Kidney epithelial cell (primary cell): ENCODE data around the gene CTU1. TPM values are rescaled to one million over a fixed set of nuclear protein-coding genes. Genes with fewer than 3 reads are reported as not detected.

ENCODE experiments used
- DNase-seq: peaks from one replicate; pipeline ENCODE4 v3.0.0-alpha.2; 2010; ENCODE audit warnings: low read depth
- H3K27me3 ChIP-seq: 2 replicates; pipeline ENCODE4 v1.6.0; 2011; ENCODE audit warnings: low read length; ENCODE audit not compliant: control insufficient read depth, insufficient read depth
- H3K36me3 ChIP-seq: 2 replicates; pipeline ENCODE4 v1.5.1; 2011; ENCODE audit warnings: low read length; ENCODE audit not compliant: control insufficient read depth, insufficient read depth
- H3K4me3 ChIP-seq: 2 replicates; pipeline ENCODE4 v1.5.1; 2011; ENCODE audit warnings: low read depth, mild to moderate bottlenecking, control low read depth, low read length
- total RNA-seq: library from RNA; depleted of rRNA; stranded (reverse); fragments of >200 nt; gene quantifications from 2 replicates; pipeline ENCODE4 v1.2.3, GENCODE V29; 2015
- TF ChIP-seq, protein P1 (sequence below): IDR thresholded peaks from 2 replicates; pipeline ENCODE4 v1.5.1; 2011; ENCODE audit warnings: mild to moderate bottlenecking, moderate library complexity, low read length, control low read depth, inconsistent platforms; ENCODE audit not compliant: insufficient read depth, poor library complexity, severe bottlenecking

Gene CTU1
- total RNA-seq, result 19.1 and 23.6 TPM in 2 replicates

DNA sequence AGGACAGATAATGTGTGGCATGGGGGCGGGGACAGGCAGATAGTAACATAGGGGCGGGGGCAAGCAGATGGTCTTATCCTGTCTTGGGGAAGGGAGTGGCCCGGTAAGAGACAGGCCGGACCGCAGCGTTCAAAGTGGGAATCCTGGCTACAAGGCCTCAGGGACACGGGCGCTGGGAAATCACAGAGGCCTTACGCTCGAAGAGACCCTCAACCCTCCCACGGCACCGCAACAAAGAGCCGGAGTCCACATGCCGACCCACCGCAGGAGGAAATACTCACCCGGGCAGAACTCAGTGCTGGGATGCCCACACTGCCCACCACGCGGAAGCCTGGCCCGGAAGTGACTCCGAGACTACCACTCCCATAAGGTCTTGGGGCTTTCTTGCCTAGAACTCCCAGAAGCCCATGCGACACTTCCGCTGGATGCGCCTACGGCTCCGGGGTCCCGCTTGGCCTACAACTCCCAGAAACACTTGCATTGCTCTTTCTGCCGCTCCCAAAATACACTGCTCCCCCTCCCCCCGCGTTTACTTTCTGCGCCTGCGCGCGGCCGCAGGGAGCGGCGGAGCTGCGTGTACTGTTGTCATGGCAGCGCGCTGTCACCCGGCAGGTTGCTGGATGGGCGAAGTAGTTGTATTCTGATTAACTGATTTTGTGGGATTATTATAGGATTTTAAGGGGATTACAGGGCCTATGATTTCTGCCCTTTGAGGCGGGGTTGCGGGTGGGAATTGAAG, at the start of gene CTU1:
Gene CTU1 (minus strand): TSS at position 344 of the 739 bp plus-strand sequence. CDS start 3,840 bp downstream, outside the sequence.
- TF ChIP-seq, protein P1, sequence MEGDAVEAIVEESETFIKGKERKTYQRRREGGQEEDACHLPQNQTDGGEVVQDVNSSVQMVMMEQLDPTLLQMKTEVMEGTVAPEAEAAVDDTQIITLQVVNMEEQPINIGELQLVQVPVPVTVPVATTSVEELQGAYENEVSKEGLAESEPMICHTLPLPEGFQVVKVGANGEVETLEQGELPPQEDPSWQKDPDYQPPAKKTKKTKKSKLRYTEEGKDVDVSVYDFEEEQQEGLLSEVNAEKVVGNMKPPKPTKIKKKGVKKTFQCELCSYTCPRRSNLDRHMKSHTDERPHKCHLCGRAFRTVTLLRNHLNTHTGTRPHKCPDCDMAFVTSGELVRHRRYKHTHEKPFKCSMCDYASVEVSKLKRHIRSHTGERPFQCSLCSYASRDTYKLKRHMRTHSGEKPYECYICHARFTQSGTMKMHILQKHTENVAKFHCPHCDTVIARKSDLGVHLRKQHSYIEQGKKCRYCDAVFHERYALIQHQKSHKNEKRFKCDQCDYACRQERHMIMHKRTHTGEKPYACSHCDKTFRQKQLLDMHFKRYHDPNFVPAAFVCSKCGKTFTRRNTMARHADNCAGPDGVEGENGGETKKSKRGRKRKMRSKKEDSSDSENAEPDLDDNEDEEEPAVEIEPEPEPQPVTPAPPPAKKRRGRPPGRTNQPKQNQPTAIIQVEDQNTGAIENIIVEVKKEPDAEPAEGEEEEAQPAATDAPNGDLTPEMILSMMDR, result no peak
- H3K4me3 ChIP-seq, result peak within 1 kb of the TSS; percentile 79
- peak; percentile 98 for DNase-seq

DNA sequence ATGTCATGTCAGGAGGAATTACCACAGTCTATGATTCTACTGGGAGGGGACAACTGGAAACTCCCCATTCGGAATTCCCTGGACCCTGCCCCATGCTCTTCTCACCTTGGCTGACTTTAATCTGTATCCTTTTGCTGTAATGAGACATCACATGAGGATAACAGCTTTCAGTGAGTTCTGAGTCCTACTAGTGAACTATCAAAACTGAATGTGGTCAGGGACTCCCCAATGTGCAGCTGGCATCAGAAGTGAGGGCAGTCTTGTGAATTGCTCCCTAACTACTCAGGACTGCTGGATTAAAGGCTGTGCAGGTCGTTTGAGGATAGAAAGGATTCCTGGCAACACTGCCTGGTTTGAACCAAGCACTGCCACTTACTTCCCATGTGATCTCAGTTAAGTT, 49.1 kb upstream of the CTU1 start:
- TF ChIP-seq, protein P1, result no peak
- Histone ChIP-seq H3K4me3 (no peak overlapping the region), H3K27me3 (no peaks in the 10 kb centered on the region), H3K36me3 (no peaks in the 10 kb centered on the region)
- no peak for DNase-seq

More for the DNA sequence above, at the start of gene CTU1:
- Histone ChIP-seq H3K27me3 (peaks cover 5% of the 10 kb centered on the region), H3K36me3 (no peaks in the 10 kb centered on the region)

DNA sequence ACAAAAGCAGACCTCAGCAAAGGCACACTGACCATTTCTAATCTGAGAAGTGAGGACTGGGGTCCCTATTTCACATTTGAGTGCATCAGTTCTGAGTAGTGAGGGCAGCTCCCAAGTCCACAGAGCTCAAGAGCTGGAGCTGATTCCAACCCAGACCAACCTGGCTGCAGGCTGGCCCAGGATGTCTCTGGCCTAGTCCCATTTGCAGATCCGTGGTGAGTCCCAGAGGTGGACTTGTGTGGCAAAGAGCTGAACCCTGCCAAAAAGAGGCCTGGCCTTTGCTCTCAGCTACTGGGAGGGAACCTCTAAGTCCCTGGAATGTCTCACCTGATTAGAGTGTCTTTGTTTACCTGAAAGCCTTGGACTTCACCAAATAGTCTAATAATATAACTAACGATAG, 48.5 kb upstream of the CTU1 start:
- TF ChIP-seq, protein P1, result no peak
- Histone ChIP-seq H3K4me3 (no peak overlapping the region), H3K27me3 (no peaks in the 10 kb centered on the region), H3K36me3 (no peaks in the 10 kb centered on the region)
- DNase-seq, result no peak

DNA sequence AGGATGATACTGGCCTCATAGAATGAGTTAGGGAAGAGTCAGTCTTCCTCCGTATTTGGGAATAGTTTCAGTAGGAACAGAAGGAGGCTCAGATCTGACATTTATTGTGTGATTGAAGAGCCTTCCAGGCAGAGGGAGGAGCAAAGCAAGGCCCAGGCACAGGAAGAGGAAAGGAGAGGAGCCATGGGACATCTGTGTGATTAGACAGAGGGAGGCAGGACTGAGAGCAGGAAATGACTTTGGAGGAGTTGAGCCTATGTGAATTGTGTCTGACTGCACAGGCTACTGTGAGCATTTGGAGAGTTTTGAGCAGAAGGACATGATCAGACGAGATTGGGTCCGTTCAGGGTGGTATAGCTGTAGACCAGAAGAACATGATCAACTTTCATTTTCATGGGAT, 42.4 kb upstream of the CTU1 start:
- DNase-seq, result no peak
- Histone ChIP-seq H3K36me3 (no peaks in the 10 kb centered on the region), H3K4me3 (no peak overlapping the region), H3K27me3 (no peaks in the 10 kb centered on the region)
- TF ChIP-seq, protein P1, result no peak

DNA sequence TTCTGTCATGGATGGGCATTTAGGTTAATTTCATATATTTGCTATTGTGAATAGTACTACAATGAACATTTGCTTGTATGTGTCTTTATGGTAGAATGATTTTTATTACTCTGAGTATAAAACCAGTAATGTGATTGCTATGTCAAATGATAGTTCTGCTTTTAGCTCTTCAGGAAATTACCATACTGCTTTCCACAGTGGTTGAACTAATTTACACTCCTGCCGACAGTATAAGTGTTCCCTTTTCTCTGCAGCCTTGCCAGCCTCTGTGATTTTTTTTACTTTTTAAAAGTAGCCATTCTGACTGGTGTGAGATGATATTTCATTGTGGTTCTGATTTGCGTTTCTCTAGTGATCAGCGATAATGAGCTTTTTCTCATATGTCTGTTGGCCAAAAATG, 40.4 kb upstream of the CTU1 start:
- no peak for DNase-seq
- H3K27me3 ChIP-seq, result no peaks in the 10 kb centered on the region
- no peaks in the 10 kb centered on the region for H3K36me3 ChIP-seq
- H3K4me3 ChIP-seq, result no peak overlapping the region
- TF ChIP-seq, protein P1, result no peak

DNA sequence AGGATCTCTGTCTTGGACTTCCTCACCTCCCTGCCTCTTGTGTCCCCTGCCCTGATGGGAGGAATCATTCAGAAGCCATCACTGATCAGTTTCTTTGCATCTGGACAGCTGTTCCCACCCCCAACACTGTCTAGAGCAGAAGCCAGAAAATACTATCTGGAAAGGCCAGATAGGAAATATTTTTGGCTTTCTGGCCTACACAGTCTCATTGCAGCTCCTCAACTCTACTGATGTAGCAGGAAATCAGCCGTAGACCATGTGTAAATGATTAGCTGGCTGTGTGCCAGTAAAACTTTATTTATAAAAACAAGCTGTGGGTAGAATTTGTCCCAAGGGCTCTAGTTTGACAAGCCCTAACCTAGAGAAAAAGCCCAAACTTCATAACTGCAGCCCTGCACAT, 39.5 kb upstream of the CTU1 start:
- Histone ChIP-seq H3K27me3 (no peaks in the 10 kb centered on the region), H3K36me3 (no peaks in the 10 kb centered on the region), H3K4me3 (no peak overlapping the region)
- TF ChIP-seq, protein P1, result no peak
- no peak for DNase-seq
